PC-3 (cell line): Measurements from ENCODE around the gene CISD1. TPM values are rescaled to one million over a fixed set of nuclear protein-coding genes. Genes with fewer than 3 reads are reported as not detected.

Experiments used
- ATAC-seq: fragments of 200-7000 bp; cut with Tn5 transposase; 2 replicates; pipeline ENCODE4 v1.9.1; 2020; ENCODE audit warnings: mild to moderate bottlenecking, moderate library complexity
- BruUV-seq: library from RNA; stranded (reverse); fragments of 400-500 nt; replicated peaks from 2 replicates; lab custom pipeline; 2021; lab: Mats Ljungman, UMichigan
- CTCF ChIA-PET: fragments of 300-600 bp; sonication (Branson Sonifier 250); formaldehyde crosslinking; loops from one replicate; lab custom pipeline; 2022; ENCODE audit warnings: antibody characterized with exemption; lab: Charles Lee
- POLR2A ChIA-PET: fragments of 300-600 bp; sonication (Branson Sonifier 250); formaldehyde crosslinking; loops from one replicate; lab custom pipeline; 2022; ENCODE audit warnings: antibody characterized with exemption; ENCODE audit not compliant: unreplicated experiment; lab: Charles Lee
- DNase-seq: peaks from one replicate; pipeline ENCODE4 v3.0.0-alpha.2; 2015
- H2AFZ ChIP-seq: fragments of 300-600 bp; sonication (generic); 2 replicates; pipeline ENCODE4 v1.6.0; 2016; ENCODE audit warnings: antibody characterized with exemption, low read length
- H3F3A ChIP-seq: fragments of 300-600 bp; sonication (generic); one replicate; pipeline ENCODE4 v1.6.0; 2017; ENCODE audit warnings: antibody characterized with exemption, low read length, control low read depth, mild to moderate bottlenecking; ENCODE audit not compliant: unreplicated experiment
- H3K27ac ChIP-seq: fragments of 300-600 bp; sonication (generic); 2 replicates; pipeline ENCODE4 v1.5.1; 2016; ENCODE audit warnings: mild to moderate bottlenecking, low read length
- H3K27me3 ChIP-seq: fragments of 300-600 bp; sonication (generic); 2 replicates; pipeline ENCODE4 v1.6.1; 2016; ENCODE audit warnings: low read length, mixed read lengths
- H3K36me3 ChIP-seq: fragments of 300-600 bp; sonication (generic); 2 replicates; pipeline ENCODE4 v1.6.1; 2016; ENCODE audit warnings: low read depth, mixed run types, low read length, mixed read lengths
- H3K4me1 ChIP-seq: fragments of 300-600 bp; sonication (generic); 2 replicates; pipeline ENCODE4 v1.5.1; 2016; ENCODE audit warnings: low read length; ENCODE audit not compliant: insufficient read depth
- H3K4me2 ChIP-seq: fragments of 300-600 bp; sonication (generic); 2 replicates; pipeline ENCODE4 v1.6.0; 2016; ENCODE audit warnings: low read length
- H3K4me3 ChIP-seq: fragments of 300-600 bp; sonication (generic); 2 replicates; pipeline ENCODE4 v1.5.1; 2016; ENCODE audit warnings: mild to moderate bottlenecking, low read length, mixed read lengths
- H3K79me2 ChIP-seq: fragments of 300-600 bp; sonication (generic); 2 replicates; pipeline ENCODE4 v1.6.1; 2017; ENCODE audit warnings: low read length, mixed read lengths
- H3K9ac ChIP-seq: fragments of 300-600 bp; sonication (generic); 2 replicates; pipeline ENCODE4 v1.6.0; 2016; ENCODE audit warnings: mild to moderate bottlenecking, low read length
- H3K9me2 ChIP-seq: fragments of 300-600 bp; sonication (generic); replicated peaks from 2 replicates; pipeline ENCODE4 v1.6.1; 2016; ENCODE audit warnings: mixed run types, low read length, mixed read lengths
- H3K9me3 ChIP-seq: fragments of 300-600 bp; sonication (generic); 2 replicates; pipeline ENCODE4 v1.6.1; 2016; ENCODE audit warnings: low read length, mixed read lengths
- H4K20me1 ChIP-seq: fragments of 300-600 bp; sonication (generic); 2 replicates; pipeline ENCODE4 v1.6.1; 2016; ENCODE audit warnings: low read length, mixed read lengths
- CTCF ChIP-seq: fragments of 300-600 bp; sonication (generic); conservative IDR thresholded peaks from 2 replicates; pipeline ENCODE4 v1.5.1; 2017; ENCODE audit warnings: antibody characterized with exemption, low read depth, mild to moderate bottlenecking, low read length
- EZH2 ChIP-seq: fragments of 300-600 bp; sonication (generic); IDR thresholded peaks from one replicate; pipeline ENCODE4 v1.6.1; 2017; ENCODE audit warnings: antibody characterized with exemption, mild to moderate bottlenecking, low read length; ENCODE audit not compliant: unreplicated experiment
- EZH2phosphoT487 ChIP-seq: fragments of 300-600 bp; sonication (generic); IDR thresholded peaks from 2 replicates; pipeline ENCODE4 v1.6.1; 2018; ENCODE audit warnings: mild to moderate bottlenecking, antibody characterized with exemption, low read length, borderline replicate concordance
- intact Hi-C: fragments of 100-400 bp; cut with micrococcal nuclease; formaldehyde crosslinking; loops from 2 replicates; pipeline ENCODE4 v1.9.0; 2023
- total RNA-seq: library from RNA; depleted of rRNA; stranded (reverse); fragments of >200 nt; gene quantifications from 2 replicates; pipeline ENCODE4 v1.2.3, GENCODE V29; 2014

The CISD1 gene
- total RNA-seq, 1 experiment from 2014 or later: 68.8 TPM

- Histone ChIP-seq H3K4me3 (no peak overlapping the region), H3K9me3 (no peaks in the 10 kb centered on the region), H3K4me1 (peaks cover 23% of the 10 kb centered on the region), H3K79me2 (peaks cover 57% of the 10 kb centered on the region), H3K27ac (no peak overlapping the region), H3K36me3 (peaks cover 29% of the 10 kb centered on the region), H4K20me1 (peaks cover 30% of the 10 kb centered on the region), H3K4me2 (no peak overlapping the region), H3F3A (no peaks in the 10 kb centered on the region), H3K9me2 (no peaks in the 10 kb centered on the region), H2AFZ (no peak overlapping the region), H3K27me3 (no peaks in the 10 kb centered on the region), H3K9ac (no peak overlapping the region)
- ChIA-PET POLR2A (interaction anchor here (0.6 kb wide), 1 partner anchor 27 kb away, joined by 3 read pairs; no protein-coding TSS in a partner anchor), CTCF (interaction anchor here (0.6 kb wide), 1 partner anchor 99 kb away, joined by 3 read pairs; no protein-coding TSS in a partner anchor)
- TF ChIP-seq EZH2phosphoT487 (no peak), EZH2 (no peak), CTCF (no peak)
- peak; percentile 31; the same call in 1 of the 2 replicates for ATAC-seq
- no TSS peak for BruUV-seq
- intact Hi-C loops: no loop called here
- no peak for DNase-seq
Measured at GRCh38 chr10:58275908-58276307, 6.9 kb downstream of the CISD1 start.

GRCh38 chr10:58278274-58278961, 9.5 kb downstream of the CISD1 start:
- BruUV-seq: no TSS peak

More at GRCh38 chr10:58278274-58278961, 9.5 kb downstream of the CISD1 start:
- no peak for DNase-seq
- Histone ChIP-seq H4K20me1 (peaks cover 17% of the 10 kb centered on the region; the same call in 1 of the 2 replicates), H3K36me3 (peaks cover 38% of the 10 kb centered on the region), H3K4me1 (peaks cover 23% of the 10 kb centered on the region), H3K4me2 (no peak overlapping the region), H3K9ac (no peak overlapping the region), H3K9me3 (no peaks in the 10 kb centered on the region), H3K27ac (no peak overlapping the region), H3K4me3 (no peak overlapping the region), H3F3A (no peaks in the 10 kb centered on the region), H3K9me2 (no peaks in the 10 kb centered on the region), H3K27me3 (no peaks in the 10 kb centered on the region), H3K79me2 (peaks cover 48% of the 10 kb centered on the region), H2AFZ (no peak overlapping the region)
- no peak for ATAC-seq
- TF ChIP-seq EZH2phosphoT487 (no peak), EZH2 (no peak), CTCF (no peak)
- ChIA-PET POLR2A (no interaction called here), CTCF (no interaction called here)
- intact Hi-C loops: no loop called here
